Endometrial microvascular endothelial cells (primary cell): ENCODE data around the gene ATP1B3. TPM values are rescaled to one million over a fixed set of nuclear protein-coding genes. Genes with fewer than 3 reads are reported as not detected.

Experiments
- in situ Hi-C: cut with HindIII; loops from 2 replicates; pipeline ENCODE4 v1.10.0; 2017; ENCODE audit warnings: low sequenced_read_pairs, low pct_unique_long_range_greater_than_20kb; ENCODE audit errors: inconsistent ontology term
- total RNA-seq: library from RNA; depleted of rRNA; stranded (reverse); fragments of >200 nt; gene quantifications from one replicate; pipeline ENCODE4 v1.2.3, GENCODE V29; 2015; ENCODE audit errors: inconsistent ontology term

The ATP1B3 gene
- total RNA-seq, 1 donor from 2014 or later = 159 TPM

GRCh38 chr3:141858312-141858711, 18.1 kb upstream of the ATP1B3 start:
- in situ Hi-C loops = no loop called here

DNA sequence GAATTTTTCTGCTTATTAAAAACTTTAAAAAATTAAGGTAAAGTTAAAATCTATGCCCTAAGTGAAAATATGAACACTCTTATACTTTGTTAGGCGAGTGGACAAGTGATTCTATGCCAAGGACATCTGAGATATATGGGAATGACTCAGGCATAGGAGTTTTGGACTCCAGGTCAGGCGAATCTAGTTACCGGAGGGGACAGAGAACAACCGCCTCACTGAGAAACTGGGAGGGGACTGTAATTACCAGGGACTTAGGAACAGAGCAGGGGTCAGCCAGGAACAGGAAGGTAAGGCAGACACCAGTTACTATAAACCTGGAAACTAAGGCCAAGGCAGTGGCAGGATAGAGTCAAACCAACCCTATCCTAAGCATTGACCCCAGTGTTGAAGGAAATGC, 16.8 kb upstream of the ATP1B3 start:
- in situ Hi-C loops = no loop called here

DNA sequence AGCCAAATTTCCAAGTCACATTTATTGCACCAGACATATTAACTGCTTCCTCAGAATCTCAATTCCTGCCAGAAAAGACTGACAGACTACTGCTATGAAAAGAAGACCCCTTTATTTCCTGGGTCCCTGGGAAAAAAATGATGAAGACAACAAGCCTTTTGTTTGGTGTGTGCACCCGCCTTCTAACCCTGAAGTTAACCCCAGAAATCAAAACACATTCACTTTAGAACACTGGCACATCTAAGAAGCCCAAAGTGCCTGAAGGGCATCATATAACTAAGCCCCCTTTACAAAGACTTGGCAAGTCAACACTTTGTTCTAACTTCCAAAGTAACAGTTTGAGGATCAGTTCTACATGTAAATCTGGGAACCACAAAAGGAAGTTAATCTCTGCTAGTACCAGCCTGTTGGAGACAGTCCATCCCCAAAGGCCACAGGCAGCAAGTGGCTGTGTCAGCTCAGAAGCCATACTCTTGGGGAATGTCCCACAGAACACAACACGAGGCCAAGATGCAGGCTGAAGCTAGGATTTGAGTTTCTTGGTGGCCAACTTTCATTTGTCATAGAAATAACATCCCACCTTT, 16.3 kb upstream of the ATP1B3 start:
- in situ Hi-C loops = no loop called here

GRCh38 chr3:141860766-141861513, 15.5 kb upstream of the ATP1B3 start:
- in situ Hi-C loops = no loop called here

DNA sequence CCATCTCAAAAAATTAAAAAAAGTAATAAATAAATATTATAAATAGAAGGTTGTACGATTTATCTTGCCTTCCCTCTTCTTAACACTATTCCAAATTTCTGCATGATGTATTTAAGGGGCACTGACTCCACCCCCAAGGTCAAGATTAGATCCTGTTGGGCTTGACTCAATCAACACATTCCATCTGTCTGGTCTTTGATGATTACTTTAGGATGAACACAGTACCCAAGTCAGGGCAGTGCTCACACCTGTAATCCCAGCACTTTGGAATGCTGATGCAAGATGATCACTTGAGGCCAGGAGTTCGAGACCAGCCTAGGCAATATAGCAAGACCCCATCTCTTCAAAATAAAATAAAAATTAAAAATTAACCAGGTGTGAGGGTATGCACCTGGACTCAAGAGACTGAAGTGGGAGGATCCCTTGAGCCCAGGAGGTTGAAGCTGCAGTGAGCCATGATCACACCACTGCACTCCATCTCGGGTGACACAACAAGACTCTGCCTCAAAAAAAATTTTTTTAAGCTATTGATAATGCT, 14.1 kb upstream of the ATP1B3 start:
- in situ Hi-C loops = no loop called here

GRCh38 chr3:141863491-141863890, 13.0 kb upstream of the ATP1B3 start:
- in situ Hi-C loops = no loop called here

GRCh38 chr3:141864281-141864970, 12.0 kb upstream of the ATP1B3 start:
- in situ Hi-C loops = no loop called here

- in situ Hi-C loops = no loop called here
These were observed 11.3 kb upstream of the ATP1B3 start for GRCh38 chr3:141865101-141865500.

DNA sequence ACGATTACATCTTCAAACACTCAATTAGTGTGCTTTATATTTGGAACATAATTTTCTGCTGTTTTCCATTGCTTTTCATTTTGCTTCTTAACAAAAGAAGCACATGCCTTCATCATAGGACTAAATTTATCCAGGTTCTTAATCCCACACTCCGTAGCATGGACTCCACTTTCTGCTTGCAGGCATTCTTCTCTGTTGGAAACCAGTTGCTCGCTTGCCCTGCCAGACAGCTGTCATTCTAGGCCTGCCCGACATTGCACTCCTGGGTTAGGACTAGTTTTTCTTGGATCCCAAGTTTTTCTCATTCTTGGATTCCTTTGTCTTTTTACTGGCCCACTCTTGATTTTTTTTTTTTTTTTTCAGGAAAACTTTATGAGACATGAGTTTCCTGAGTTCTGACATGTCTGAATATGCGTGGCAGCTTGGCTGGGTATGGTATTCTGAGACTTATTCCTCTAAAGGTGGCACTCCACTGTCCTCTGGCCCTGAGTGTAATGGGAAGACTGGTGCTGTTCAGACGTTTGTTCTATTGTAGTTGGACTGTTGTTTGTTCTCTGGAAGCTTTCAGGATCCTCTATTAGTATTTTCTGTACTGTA, 6.3 kb upstream of the ATP1B3 start:
- in situ Hi-C loops = loop anchor here (10.0 kb wide), 1 partner anchor 215 kb away; no protein-coding TSS in a partner anchor

DNA sequence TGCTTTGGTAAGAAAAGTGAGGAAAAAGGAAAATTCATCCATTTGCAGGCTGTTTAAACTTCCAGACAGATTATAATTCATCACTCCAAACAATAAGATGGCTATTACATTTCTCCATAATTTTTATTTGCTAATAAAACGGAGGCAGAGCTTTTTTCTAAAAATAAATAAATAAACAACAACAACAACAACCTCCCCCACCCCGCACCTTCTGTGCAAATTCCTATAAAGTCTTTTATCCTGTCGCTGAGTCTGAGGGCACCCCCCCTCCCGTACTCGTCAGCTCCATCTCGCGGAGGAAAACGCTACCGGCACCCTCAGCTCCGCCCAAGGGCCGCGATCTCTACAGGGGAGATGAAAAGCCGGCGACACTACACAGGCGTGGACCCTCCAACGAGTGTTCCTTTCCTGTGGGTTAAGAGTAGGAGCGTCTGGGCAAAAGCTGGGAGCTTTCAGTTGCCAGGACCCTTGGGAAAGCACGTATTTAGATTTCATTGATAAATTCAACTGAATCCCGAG, 1.0 kb upstream of the ATP1B3 start:
- in situ Hi-C loops = loop anchor here (10.0 to 25.0 kb wide), 2 partner anchors 88 to 221 kb away; no protein-coding TSS in a partner anchor

GRCh38 chr3:141875893-141876380, 506 bp upstream of the ATP1B3 start:
- in situ Hi-C loops = loop anchor here (10.0 to 25.0 kb wide), 2 partner anchors 89 to 221 kb away; no protein-coding TSS in a partner anchor

DNA sequence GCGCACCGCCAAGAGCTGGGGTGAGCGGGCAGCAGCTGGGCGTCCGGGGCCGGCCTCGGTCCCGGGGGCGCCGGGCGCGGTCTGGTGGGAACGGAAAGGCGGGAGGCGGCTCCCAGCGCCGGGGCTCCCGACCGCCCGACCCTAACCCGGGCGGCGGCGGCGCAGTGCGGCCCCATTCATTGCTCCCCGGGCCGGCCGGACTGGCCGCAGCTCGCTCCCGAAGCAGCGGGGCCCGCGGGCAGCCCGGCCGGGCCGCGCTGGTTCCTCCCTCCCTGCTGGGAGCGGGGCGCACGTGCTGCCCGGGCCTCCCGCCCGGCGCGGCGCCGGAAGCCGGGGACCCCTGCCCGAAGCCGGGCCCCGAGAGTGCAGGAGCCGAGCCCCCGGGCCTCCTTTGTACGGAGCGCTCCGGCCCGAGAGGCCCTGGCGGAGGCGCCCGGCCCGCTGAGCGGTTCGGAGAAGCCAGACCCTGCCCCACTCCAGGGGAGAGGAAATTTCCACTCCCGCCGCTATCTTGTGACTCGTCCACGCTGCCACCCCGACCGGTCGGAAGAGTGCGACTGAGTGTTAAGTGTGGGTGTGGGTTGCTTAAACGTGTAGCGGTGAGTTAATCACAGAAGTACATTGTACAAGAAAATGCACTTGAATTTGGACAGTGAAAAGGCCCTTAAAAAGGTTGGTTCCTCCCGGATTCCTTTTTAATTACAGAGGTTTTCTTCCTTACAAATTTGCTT, 613 bp downstream of the ATP1B3 start:
- in situ Hi-C loops = loop anchor here (10.0 to 25.0 kb wide), 2 partner anchors 90 to 222 kb away; no protein-coding TSS in a partner anchor

DNA sequence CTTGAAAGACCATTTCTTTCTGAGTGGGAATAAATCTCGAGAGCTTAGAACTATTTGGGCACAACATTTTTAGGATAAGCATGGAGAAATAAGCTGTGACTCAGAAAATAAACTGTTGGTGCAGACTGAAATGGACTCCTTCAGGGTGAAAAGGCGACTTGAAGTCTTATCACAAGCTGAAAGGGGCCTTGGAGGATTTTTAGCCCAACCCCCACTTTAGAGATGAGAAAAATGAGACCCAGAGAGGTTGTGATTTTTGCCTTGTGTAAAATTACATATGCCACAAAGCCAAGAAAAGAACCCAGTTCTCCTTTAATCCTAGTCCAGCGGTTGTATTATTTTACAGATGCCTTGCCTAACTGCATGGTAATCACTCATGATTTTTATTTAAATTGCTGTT, 1.5 kb downstream of the ATP1B3 start:
- in situ Hi-C loops = loop anchor here (10.0 to 25.0 kb wide), 2 partner anchors 91 to 223 kb away; no protein-coding TSS in a partner anchor

DNA sequence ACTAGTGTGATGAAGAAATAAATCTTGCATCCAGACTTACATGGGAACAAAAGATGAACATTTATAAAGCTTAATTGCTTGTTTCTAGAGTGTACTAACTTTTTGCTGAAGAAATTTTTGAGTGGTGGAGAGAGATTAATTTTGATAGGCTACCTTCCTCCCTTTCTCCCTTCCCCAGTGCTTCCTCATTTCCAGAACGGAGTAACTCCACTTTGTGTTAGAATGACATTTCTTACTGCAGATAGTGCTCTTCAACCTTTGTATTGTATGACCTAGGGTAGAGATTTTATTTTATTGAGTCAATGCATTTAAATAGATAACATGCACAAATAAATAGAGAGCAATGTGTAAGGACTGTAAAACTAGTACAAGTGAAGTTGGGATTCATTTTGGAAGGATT, 1.9 kb downstream of the ATP1B3 start:
- in situ Hi-C loops = loop anchor here (10.0 to 25.0 kb wide), 2 partner anchors 91 to 224 kb away; no protein-coding TSS in a partner anchor

DNA sequence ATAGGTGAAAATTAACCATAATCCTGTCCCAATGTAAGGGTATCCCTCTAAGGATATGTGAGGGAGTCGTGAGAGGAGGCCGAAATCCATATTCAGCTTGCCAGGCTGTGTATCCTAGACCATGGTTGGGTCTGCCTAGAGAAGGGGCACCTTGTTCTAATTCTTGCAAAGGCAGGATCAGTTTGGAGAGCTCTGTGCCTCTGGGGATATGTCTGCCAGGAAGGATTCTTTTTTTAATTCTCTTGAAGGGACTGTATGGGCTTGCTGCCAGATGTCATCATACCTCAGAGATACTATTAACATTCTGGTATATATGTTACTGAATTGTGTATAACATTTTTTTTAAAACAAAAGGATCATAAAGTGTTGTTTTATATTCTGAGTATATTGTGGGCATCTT, 2.4 kb downstream of the ATP1B3 start:
- in situ Hi-C loops = loop anchor here (10.0 to 25.0 kb wide), 2 partner anchors 92 to 224 kb away; no protein-coding TSS in a partner anchor

GRCh38 chr3:141881702-141882101, 5.3 kb downstream of the ATP1B3 start:
- in situ Hi-C loops = loop anchor here (25.0 kb wide), 1 partner anchor 94 kb away; no protein-coding TSS in a partner anchor

GRCh38 chr3:141887051-141887450, 10.6 kb downstream of the ATP1B3 start:
- in situ Hi-C loops = loop anchor here (25.0 kb wide), 1 partner anchor 100 kb away; no protein-coding TSS in a partner anchor

- in situ Hi-C loops = loop anchor here (25.0 kb wide), 1 partner anchor 101 kb away; no protein-coding TSS in a partner anchor
These were observed 12.1 kb downstream of the ATP1B3 start for GRCh38 chr3:141888548-141888947.
